GM18870 (cell line): ENCODE measurements around the gene TMEM170A.
A peak's percentile ranks its signal among the peaks of the same experiment; 100 is the strongest.
"Not testable (repeated sequence)": the region's sequence is repeated elsewhere in the genome, so short reads cannot be mapped to it uniquely, and the experiment has no call there.

ENCODE experiments used
- ATAC-seq: cut with Tn5 transposase; IDR thresholded peaks from one replicate; pipeline ENCODE4 v1.9.1; 2021; ENCODE audit warnings: moderate library complexity; ENCODE audit not compliant: unreplicated experiment

TMEM170A gene

DNA sequence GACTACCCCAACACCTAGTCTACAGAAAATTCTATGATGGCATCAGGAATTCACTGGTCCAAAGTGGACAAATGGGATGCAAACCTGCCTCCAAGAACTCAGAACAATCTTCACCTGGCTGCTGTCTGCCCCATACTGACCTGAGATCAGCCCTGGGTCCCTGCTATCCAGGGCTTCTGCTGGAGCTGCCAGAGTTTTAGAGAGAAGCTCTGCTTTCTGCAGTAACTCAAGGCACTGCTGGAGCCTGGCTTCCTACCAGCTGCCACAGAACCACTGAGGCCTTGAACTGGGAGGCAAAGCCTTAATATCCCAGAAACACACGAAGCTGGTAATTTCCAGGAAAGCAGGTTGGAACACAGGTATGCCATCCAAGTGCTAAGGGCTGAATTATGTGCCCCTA is 7.5 kb downstream of the TMEM170A start:
- ATAC-seq, result no peak

- not testable (repeated sequence) for ATAC-seq
Observed at GRCh38 chr16:75456486-75456885, 8.0 kb downstream of the TMEM170A start.

DNA sequence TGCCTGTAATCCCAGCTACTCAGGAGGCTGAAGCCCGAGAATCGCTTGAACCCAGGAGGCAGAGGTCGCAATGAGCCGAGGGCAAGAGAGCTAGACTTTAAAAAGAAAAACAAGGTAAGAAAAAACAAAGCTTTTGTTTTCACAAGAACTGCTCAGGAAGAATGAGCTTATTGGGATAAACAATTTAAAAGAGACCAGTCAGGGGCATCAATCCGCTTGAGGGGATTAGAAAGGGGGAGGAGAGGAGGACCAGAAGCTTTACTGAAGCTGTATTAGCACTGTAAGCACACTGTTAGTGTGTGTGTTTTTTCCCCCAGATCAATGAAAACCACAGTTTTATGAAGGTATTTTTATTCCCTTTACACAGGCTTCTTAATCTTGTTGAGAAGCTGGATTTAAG is 8.8 kb downstream of the TMEM170A start:
- no peak for ATAC-seq

- ATAC-seq, result no peak
Observed at GRCh38 chr16:75452464-75453190, 11.9 kb downstream of the TMEM170A start.

- ATAC-seq, result no peak
Observed at GRCh38 chr16:75446416-75446815, 18.1 kb downstream of the TMEM170A start.

- ATAC-seq, result no peak
Observed at GRCh38 chr16:75445298-75445697, 19.2 kb downstream of the TMEM170A start.

GRCh38 chr16:75443298-75443697 is 21.2 kb downstream of the TMEM170A start:
- no peak for ATAC-seq

GRCh38 chr16:75433732-75434413 is 30.6 kb downstream of the TMEM170A start:
- peak; percentile 74 for ATAC-seq

- ATAC-seq, result peak; percentile 83
Observed at GRCh38 chr16:75432828-75433731, 31.4 kb downstream of the TMEM170A start, which contains the start of gene CFDP1. Gene CFDP1, minus strand, starts transcription at chr16:75433503. Its CDS starts 151 bp downstream, at chr16:75433352.

DNA sequence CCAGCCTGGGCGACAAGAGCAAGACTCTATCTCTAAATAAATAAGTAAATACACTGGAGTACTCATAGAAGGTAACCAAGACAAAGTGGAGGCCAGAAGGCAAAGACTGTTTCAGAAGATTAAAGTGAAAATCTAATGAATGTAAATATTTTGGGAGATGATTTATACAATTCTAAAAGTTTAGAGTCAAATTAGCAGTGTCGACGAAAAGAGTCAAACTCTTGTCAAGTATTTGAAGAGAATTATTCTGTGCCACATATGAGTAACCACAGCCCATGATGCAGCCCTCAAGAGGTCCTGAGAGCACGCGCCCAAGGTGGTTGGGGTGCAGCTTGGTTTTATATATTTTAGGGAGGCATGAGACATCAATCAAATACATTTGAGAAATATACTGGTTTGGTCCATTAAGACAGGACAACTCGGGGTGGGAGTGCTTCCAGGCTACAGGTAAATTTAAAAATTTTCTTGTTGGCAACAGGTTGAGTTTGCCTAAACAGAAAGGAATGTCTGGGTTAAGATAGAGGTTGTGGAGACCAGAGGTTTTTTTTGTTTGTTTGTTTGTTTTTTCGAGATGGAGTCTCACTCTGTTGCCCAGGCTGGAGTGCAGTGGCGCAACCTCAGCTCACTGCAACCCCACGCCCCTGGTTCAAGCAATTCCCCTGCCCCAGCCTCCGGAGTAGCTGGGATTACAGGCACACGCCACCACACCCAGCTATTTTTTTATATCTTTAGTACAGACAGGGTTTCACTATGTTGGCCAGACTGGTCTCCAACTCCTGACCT is 34.7 kb downstream of the TMEM170A start:
- ATAC-seq, result no peak

DNA sequence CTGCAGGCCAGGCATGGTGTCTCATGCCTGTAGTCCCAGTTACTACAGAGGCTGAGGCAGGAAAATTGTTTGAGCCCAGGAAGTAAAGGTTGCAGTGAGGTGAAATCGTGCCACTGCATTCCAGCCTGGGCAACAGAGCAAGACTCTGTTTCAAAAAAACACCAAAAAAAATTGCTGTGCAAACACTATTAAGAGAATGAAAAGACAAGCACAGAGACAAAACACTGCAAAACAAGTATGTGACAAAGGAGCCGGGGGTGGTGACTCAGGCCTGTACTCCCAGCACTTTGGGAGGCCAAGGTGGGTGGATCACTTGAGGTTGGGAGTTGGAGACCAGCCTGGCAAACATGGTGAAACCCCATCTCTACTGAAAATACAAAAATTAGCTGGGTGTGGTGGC is 38.0 kb downstream of the TMEM170A start:
- ATAC-seq, result not testable (repeated sequence)

DNA sequence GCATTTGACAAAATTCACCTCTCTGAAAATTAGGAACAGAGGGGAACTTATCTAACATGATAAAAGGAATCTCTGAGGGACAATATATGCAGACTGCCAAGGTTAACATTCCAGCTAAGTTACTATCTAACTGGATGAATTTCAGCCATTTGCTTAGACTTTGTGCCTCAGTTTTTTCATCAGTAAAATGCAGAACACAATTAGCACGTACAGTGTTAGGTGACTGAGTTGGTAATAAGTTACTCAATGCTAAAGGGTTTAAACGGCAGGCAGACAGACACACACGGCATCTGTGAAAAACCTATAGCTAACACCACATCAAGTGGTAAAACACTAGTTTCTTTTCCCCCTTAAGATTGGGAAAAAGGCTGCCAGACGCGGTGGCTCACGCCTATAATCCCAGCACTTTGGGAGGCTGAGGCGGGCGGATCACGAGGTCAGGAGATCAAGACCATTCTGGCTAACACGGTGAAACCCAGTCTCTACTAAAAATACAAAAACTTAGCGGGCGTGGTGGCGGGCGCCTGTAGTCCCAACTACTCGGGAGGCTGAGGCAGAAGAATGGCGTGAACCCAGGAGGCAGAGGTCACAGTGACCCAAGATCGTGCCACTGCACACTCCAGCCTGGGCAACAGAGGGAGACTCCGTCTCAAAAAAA is 40.3 kb downstream of the TMEM170A start:
- not testable (repeated sequence) for ATAC-seq

DNA sequence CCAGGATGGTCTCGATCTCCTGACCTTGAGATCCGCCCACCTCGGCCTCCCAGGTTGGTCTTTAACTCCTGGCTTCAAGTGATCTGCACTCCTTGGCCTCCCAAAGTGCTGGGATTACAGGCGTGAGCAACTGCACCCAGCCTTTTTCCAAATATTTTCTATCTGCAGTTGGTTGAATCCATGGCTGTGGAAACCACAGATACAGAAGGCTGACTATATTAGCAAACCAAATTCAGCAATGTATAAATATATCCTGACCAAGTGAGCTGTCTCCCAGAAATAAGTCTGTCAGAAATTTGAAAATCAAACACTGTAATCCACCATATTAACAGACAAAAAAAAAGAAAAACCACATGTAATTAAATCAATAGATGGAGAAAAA is 40.8 kb downstream of the TMEM170A start:
- no peak for ATAC-seq

DNA sequence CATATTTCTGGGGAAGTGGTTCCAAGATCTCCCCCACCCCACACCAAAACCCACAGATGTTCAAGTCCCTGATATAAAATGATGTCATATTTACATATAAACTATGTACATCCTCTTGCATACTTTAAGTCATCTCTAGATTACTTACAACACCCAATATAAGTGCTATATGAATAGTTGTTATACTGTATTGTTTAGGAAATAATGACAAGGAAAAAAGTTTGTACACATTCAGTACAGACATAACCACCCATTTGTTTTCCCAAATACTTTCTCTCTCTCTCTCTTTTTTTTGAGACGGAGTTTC is 42.7 kb downstream of the TMEM170A start:
- ATAC-seq, result no peak

DNA sequence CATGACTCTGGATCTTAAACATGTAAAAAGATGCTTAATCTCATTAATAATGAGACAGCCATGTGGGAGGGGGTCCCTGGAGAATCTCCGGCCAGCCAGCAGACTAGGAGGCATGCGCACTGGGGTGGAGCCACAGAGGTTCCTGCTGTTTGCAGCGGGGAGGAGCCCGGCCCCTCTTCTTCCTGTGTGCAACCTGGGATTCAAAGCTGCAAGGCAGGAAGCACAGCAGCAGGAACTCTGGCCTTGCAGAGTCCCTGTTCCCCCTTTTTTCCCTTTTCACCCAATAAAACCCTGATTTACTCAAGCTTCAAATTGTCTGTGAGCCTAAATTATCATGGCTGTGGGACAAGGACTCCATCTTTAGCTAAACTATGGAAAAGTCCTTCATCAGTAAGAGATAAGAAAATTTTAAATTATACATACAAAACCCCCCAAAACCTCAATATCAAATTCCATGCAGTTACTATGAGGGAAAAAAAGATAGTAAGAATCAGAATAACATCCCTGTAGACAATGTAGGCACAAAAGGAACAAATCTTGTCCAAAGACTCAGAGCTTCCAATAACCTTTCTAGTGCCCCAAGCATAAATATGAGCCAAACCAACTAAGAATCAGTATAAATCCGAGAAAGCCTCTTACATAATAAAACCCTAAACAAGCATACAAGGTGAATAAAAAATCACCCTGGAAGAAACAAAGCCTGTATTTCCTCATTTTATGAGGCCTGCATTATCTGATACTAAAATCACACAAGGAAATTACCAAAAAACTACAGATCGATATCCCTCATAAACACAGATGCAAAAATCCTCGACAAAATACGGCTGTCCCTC is 43.3 kb downstream of the TMEM170A start:
- no peak for ATAC-seq

DNA sequence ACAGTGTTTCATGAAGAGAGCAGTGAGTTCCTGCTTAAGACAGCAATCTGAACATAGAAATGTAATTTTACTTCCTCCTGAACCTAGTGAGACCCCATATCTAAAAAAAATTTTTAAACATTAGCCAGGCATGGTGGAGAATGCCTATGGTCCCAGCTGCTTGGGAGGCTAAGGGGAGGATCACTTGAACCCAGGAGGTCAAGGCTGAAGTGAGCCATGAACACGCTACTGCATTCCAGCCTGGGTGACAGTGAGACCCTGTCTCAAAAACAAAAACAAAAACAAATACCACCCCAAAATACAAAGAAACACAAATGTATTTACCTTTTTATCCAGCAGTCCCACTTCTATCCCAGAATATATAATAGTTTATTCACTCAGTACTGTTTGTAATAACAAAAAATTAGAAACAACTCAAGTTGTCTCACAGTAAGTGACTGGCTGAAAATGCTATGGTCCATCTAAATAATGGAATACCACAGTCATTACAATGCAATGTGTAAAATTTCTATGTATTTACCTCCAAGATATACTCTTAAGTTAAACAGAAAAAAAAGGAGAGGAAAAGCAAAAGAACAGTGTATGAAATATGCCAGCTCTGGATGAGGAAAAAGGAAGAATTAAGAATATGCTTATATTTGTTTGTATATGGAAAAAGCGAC is 47.5 kb downstream of the TMEM170A start:
- no peak for ATAC-seq

DNA sequence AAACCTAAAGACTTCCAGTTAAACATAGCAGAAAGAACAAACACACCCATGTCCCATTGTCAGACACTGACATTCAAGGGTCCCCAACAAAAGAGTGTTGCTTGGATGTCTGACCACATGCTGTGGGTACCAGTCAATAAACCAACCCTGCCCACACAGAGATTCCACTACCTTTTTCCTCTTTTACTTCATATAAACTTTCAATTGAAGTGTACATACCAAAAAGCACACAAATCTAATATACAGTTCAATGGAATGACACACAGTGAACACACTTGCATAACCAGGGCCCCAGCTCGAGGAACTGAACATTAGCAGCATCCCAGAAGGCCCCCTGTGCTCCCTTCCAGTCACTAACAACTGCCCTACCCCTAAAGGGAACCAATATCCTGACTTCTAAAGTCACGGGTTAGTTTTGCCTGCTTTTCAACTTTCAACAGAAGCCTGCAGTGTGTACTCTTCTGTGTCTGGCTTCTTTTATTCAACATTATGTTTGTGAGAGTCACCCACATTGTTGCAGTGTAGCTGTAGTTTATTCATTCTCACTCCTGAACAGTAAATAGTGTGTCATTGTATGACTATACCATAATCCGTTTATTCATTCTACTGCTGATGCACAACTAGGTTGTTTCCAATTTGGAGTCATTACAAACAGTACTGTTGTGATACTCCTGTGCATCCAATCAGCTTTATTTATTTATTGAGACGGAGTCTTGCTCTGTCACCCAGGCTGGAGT is 49.2 kb downstream of the TMEM170A start:
- no peak for ATAC-seq

GRCh38 chr16:75413951-75414350 is 50.5 kb downstream of the TMEM170A start:
- no peak for ATAC-seq
